Activated CD4-positive, CD25-positive, alpha-beta regulatory T cell treated with anti-CD3 and anti-CD28 coated beads, Interleukin-2, amount 50 U/mL, for 16 hours (primary cell): Measurements from ENCODE around the gene PLCB4.

ENCODE experiments used
- DNase-seq: peaks from one replicate; pipeline ENCODE4 v3.0.0-alpha.2; 2020; ENCODE audit warnings: low read depth, low spot score

Gene PLCB4

GRCh38 chr20:9262653-9263194, 193.8 kb downstream of the PLCB4 start:
- no peak for DNase-seq

- no peak for DNase-seq
Observed at GRCh38 chr20:9269280-9269971, 200.5 kb downstream of the PLCB4 start.

GRCh38 chr20:9270831-9271230, 201.9 kb downstream of the PLCB4 start:
- no peak for DNase-seq

- no peak for DNase-seq
Observed at GRCh38 chr20:9276966-9277468, 208.1 kb downstream of the PLCB4 start.

GRCh38 chr20:9279918-9280401, 211.1 kb downstream of the PLCB4 start:
- DNase-seq: no peak

GRCh38 chr20:9280666-9281065, 211.8 kb downstream of the PLCB4 start:
- DNase-seq: no peak

- no peak for DNase-seq
Observed at GRCh38 chr20:9281803-9282202, 212.9 kb downstream of the PLCB4 start.

- DNase-seq: no peak
Observed at GRCh38 chr20:9285617-9286016, 216.7 kb downstream of the PLCB4 start.

- DNase-seq: no peak
Observed at GRCh38 chr20:9286501-9287461, 217.9 kb downstream of the PLCB4 start.

GRCh38 chr20:9287826-9288225, 218.9 kb downstream of the PLCB4 start:
- DNase-seq: no peak

- no peak for DNase-seq
Observed at GRCh38 chr20:9290331-9290730, 221.4 kb downstream of the PLCB4 start.

- no peak for DNase-seq
Observed at GRCh38 chr20:9293145-9293544, 224.3 kb downstream of the PLCB4 start.

- DNase-seq: no peak
Observed at GRCh38 chr20:9294041-9294440, 225.2 kb downstream of the PLCB4 start.

GRCh38 chr20:9298906-9299305, 230.0 kb downstream of the PLCB4 start:
- DNase-seq: no peak

GRCh38 chr20:9300080-9300479, 231.2 kb downstream of the PLCB4 start:
- no peak for DNase-seq

GRCh38 chr20:9300534-9300933, 231.6 kb downstream of the PLCB4 start:
- DNase-seq: no peak

GRCh38 chr20:9301129-9302090, 232.5 kb downstream of the PLCB4 start:
- no peak for DNase-seq

GRCh38 chr20:9302091-9302462, 233.2 kb downstream of the PLCB4 start:
- no peak for DNase-seq

- no peak for DNase-seq
Observed at GRCh38 chr20:9306521-9306920, 237.6 kb downstream of the PLCB4 start.

- no peak for DNase-seq
Observed at GRCh38 chr20:9308056-9308455, 239.2 kb downstream of the PLCB4 start.

- no peak for DNase-seq
Observed at GRCh38 chr20:9311132-9311531, 242.2 kb downstream of the PLCB4 start.
